ENCODE results near the gene SMC5.
"Not testable (repeated sequence)": the region's sequence is repeated elsewhere in the genome, so short reads cannot be mapped to it uniquely, and the experiment has no call there.

Gene SMC5

GRCh38 chr9:70315389-70315788 lies 56.6 kb downstream of the SMC5 start:
- H3K36me3 ChIP-seq (ENCODE audit: control insufficient read depth, insufficient read depth, low read length): peaks cover 2% of the 10 kb centered on the region
- H3K4me1 ChIP-seq (ENCODE audit: control insufficient read depth, insufficient read depth, low read length): no peaks in the 10 kb centered on the region
- no peak overlapping the region for H3K9ac ChIP-seq (ENCODE audit: low read depth, low read length)
- no peaks in the 10 kb centered on the region for H3K9me3 ChIP-seq (ENCODE audit: control insufficient read depth, insufficient read depth, low read length)
- H3K4me3 ChIP-seq (ENCODE audit: low read depth, low read length): no peak overlapping the region
- no peaks in the 10 kb centered on the region for H3K27me3 ChIP-seq (ENCODE audit: control insufficient read depth, insufficient read depth, low read length)

GRCh38 chr9:70318002-70318401 lies 59.2 kb downstream of the SMC5 start:
- H3K9me3 ChIP-seq (ENCODE audit: control insufficient read depth, insufficient read depth, low read length): no peaks in the 10 kb centered on the region
- no peak overlapping the region for H3K9ac ChIP-seq (ENCODE audit: low read depth, low read length)
- no peak overlapping the region for H3K4me3 ChIP-seq (ENCODE audit: low read depth, low read length)
- no peaks in the 10 kb centered on the region for H3K27me3 ChIP-seq (ENCODE audit: control insufficient read depth, insufficient read depth, low read length)
- peaks cover 2% of the 10 kb centered on the region for H3K36me3 ChIP-seq (ENCODE audit: control insufficient read depth, insufficient read depth, low read length)
- no peaks in the 10 kb centered on the region for H3K4me1 ChIP-seq (ENCODE audit: control insufficient read depth, insufficient read depth, low read length)

GRCh38 chr9:70322096-70322495 lies 63.3 kb downstream of the SMC5 start:
- Histone ChIP-seq H3K36me3 (ENCODE audit: control insufficient read depth, insufficient read depth, low read length) (peaks cover 2% of the 10 kb centered on the region), H3K27me3 (ENCODE audit: control insufficient read depth, insufficient read depth, low read length) (no peaks in the 10 kb centered on the region), H3K4me1 (ENCODE audit: control insufficient read depth, insufficient read depth, low read length) (no peaks in the 10 kb centered on the region)

GRCh38 chr9:70324963-70325362 lies 66.2 kb downstream of the SMC5 start:
- H3K36me3 ChIP-seq (ENCODE audit: control insufficient read depth, insufficient read depth, low read length): peaks cover 10% of the 10 kb centered on the region
- H3K9ac ChIP-seq (ENCODE audit: low read depth, low read length): no peak overlapping the region
- no peaks in the 10 kb centered on the region for H3K4me1 ChIP-seq (ENCODE audit: control insufficient read depth, insufficient read depth, low read length)
- H3K4me3 ChIP-seq (ENCODE audit: low read depth, low read length): no peak overlapping the region
- peaks cover 9% of the 10 kb centered on the region for H3K9me3 ChIP-seq (ENCODE audit: control insufficient read depth, insufficient read depth, low read length)
- H3K27me3 ChIP-seq (ENCODE audit: control insufficient read depth, insufficient read depth, low read length): no peaks in the 10 kb centered on the region

More at GRCh38 chr9:70322096-70322495, 63.3 kb downstream of the SMC5 start:
- Histone ChIP-seq H3K9ac (ENCODE audit: low read depth, low read length) (no peak overlapping the region), H3K9me3 (ENCODE audit: control insufficient read depth, insufficient read depth, low read length) (no peaks in the 10 kb centered on the region), H3K4me3 (ENCODE audit: low read depth, low read length) (no peak overlapping the region)

GRCh38 chr9:70328625-70329024 lies 69.8 kb downstream of the SMC5 start:
- not testable (repeated sequence) for H3K27me3 ChIP-seq (ENCODE audit: control insufficient read depth, insufficient read depth, low read length); H3K9ac ChIP-seq (ENCODE audit: low read depth, low read length); H3K4me3 ChIP-seq (ENCODE audit: low read depth, low read length); H3K36me3 ChIP-seq (ENCODE audit: control insufficient read depth, insufficient read depth, low read length); H3K9me3 ChIP-seq (ENCODE audit: control insufficient read depth, insufficient read depth, low read length); H3K4me1 ChIP-seq (ENCODE audit: control insufficient read depth, insufficient read depth, low read length)

- Histone ChIP-seq H3K4me1 (ENCODE audit: control insufficient read depth, insufficient read depth, low read length) (no peaks in the 10 kb centered on the region), H3K36me3 (ENCODE audit: control insufficient read depth, insufficient read depth, low read length) (no peaks in the 10 kb centered on the region), H3K4me3 (ENCODE audit: low read depth, low read length) (no peak overlapping the region), H3K9ac (ENCODE audit: low read depth, low read length) (no peak overlapping the region), H3K9me3 (ENCODE audit: control insufficient read depth, insufficient read depth, low read length) (no peaks in the 10 kb centered on the region), H3K27me3 (ENCODE audit: control insufficient read depth, insufficient read depth, low read length) (no peaks in the 10 kb centered on the region)
Observed at GRCh38 chr9:70340572-70340971, 81.8 kb downstream of the SMC5 start.

GRCh38 chr9:70347046-70347445 lies 88.3 kb downstream of the SMC5 start:
- no peak overlapping the region for H3K9ac ChIP-seq (ENCODE audit: low read depth, low read length)
- no peak overlapping the region for H3K4me3 ChIP-seq (ENCODE audit: low read depth, low read length)
- H3K36me3 ChIP-seq (ENCODE audit: control insufficient read depth, insufficient read depth, low read length): no peaks in the 10 kb centered on the region
- no peaks in the 10 kb centered on the region for H3K4me1 ChIP-seq (ENCODE audit: control insufficient read depth, insufficient read depth, low read length)
- no peaks in the 10 kb centered on the region for H3K9me3 ChIP-seq (ENCODE audit: control insufficient read depth, insufficient read depth, low read length)
- H3K27me3 ChIP-seq (ENCODE audit: control insufficient read depth, insufficient read depth, low read length): no peaks in the 10 kb centered on the region

GRCh38 chr9:70352356-70352755 lies 93.6 kb downstream of the SMC5 start:
- Histone ChIP-seq H3K9ac (ENCODE audit: low read depth, low read length) (no peak overlapping the region), H3K4me3 (ENCODE audit: low read depth, low read length) (no peak overlapping the region), H3K36me3 (ENCODE audit: control insufficient read depth, insufficient read depth, low read length) (no peaks in the 10 kb centered on the region), H3K4me1 (ENCODE audit: control insufficient read depth, insufficient read depth, low read length) (no peaks in the 10 kb centered on the region), H3K27me3 (ENCODE audit: control insufficient read depth, insufficient read depth, low read length) (no peaks in the 10 kb centered on the region), H3K9me3 (ENCODE audit: control insufficient read depth, insufficient read depth, low read length) (no peaks in the 10 kb centered on the region)

- no peaks in the 10 kb centered on the region for H3K9me3 ChIP-seq (ENCODE audit: control insufficient read depth, insufficient read depth, low read length)
- no peak overlapping the region for H3K4me3 ChIP-seq (ENCODE audit: low read depth, low read length)
- H3K9ac ChIP-seq (ENCODE audit: low read depth, low read length): no peak overlapping the region
- H3K27me3 ChIP-seq (ENCODE audit: control insufficient read depth, insufficient read depth, low read length): no peaks in the 10 kb centered on the region
- no peaks in the 10 kb centered on the region for H3K36me3 ChIP-seq (ENCODE audit: control insufficient read depth, insufficient read depth, low read length)
- H3K4me1 ChIP-seq (ENCODE audit: control insufficient read depth, insufficient read depth, low read length): no peaks in the 10 kb centered on the region
Observed at GRCh38 chr9:70352802-70353201, 94.0 kb downstream of the SMC5 start.

GRCh38 chr9:70355801-70356200 lies 97.0 kb downstream of the SMC5 start:
- H3K27me3 ChIP-seq (ENCODE audit: control insufficient read depth, insufficient read depth, low read length): no peaks in the 10 kb centered on the region
- no peaks in the 10 kb centered on the region for H3K36me3 ChIP-seq (ENCODE audit: control insufficient read depth, insufficient read depth, low read length)
- H3K9ac ChIP-seq (ENCODE audit: low read depth, low read length): no peak overlapping the region
- no peaks in the 10 kb centered on the region for H3K9me3 ChIP-seq (ENCODE audit: control insufficient read depth, insufficient read depth, low read length)
- no peak overlapping the region for H3K4me3 ChIP-seq (ENCODE audit: low read depth, low read length)
- H3K4me1 ChIP-seq (ENCODE audit: control insufficient read depth, insufficient read depth, low read length): no peaks in the 10 kb centered on the region

- no peaks in the 10 kb centered on the region for H3K9me3 ChIP-seq (ENCODE audit: control insufficient read depth, insufficient read depth, low read length)
- no peaks in the 10 kb centered on the region for H3K36me3 ChIP-seq (ENCODE audit: control insufficient read depth, insufficient read depth, low read length)
- H3K9ac ChIP-seq (ENCODE audit: low read depth, low read length): no peak overlapping the region
- no peak overlapping the region for H3K4me3 ChIP-seq (ENCODE audit: low read depth, low read length)
- H3K4me1 ChIP-seq (ENCODE audit: control insufficient read depth, insufficient read depth, low read length): no peaks in the 10 kb centered on the region
- H3K27me3 ChIP-seq (ENCODE audit: control insufficient read depth, insufficient read depth, low read length): no peaks in the 10 kb centered on the region
Observed at GRCh38 chr9:70362952-70363351, 104.2 kb downstream of the SMC5 start.

- Histone ChIP-seq H3K36me3 (ENCODE audit: control insufficient read depth, insufficient read depth, low read length) (no peaks in the 10 kb centered on the region), H3K9me3 (ENCODE audit: control insufficient read depth, insufficient read depth, low read length) (no peaks in the 10 kb centered on the region), H3K4me1 (ENCODE audit: control insufficient read depth, insufficient read depth, low read length) (no peaks in the 10 kb centered on the region), H3K9ac (ENCODE audit: low read depth, low read length) (no peak overlapping the region), H3K4me3 (ENCODE audit: low read depth, low read length) (no peak overlapping the region), H3K27me3 (ENCODE audit: control insufficient read depth, insufficient read depth, low read length) (no peaks in the 10 kb centered on the region)
Observed at GRCh38 chr9:70363760-70364159, 105.0 kb downstream of the SMC5 start.

All from iPS-15b (cell line).